Kidney epithelial cell (primary cell): ENCODE results near the gene HTR2C. TPM values are rescaled to one million over a fixed set of nuclear protein-coding genes. Genes with fewer than 3 reads are reported as not detected.
"Not testable (repeated sequence)": the region's sequence is repeated elsewhere in the genome, so short reads cannot be mapped to it uniquely, and the experiment has no call there.

ENCODE experiments used
- DNase-seq: peaks from one replicate; pipeline ENCODE4 v3.0.0-alpha.2; 2010; ENCODE audit warnings: low read depth
- H3K27me3 ChIP-seq: 2 replicates; pipeline ENCODE4 v1.6.0; 2011; ENCODE audit warnings: low read length; ENCODE audit not compliant: control insufficient read depth, insufficient read depth
- H3K36me3 ChIP-seq: 2 replicates; pipeline ENCODE4 v1.5.1; 2011; ENCODE audit warnings: low read length; ENCODE audit not compliant: control insufficient read depth, insufficient read depth
- H3K4me3 ChIP-seq: 2 replicates; pipeline ENCODE4 v1.5.1; 2011; ENCODE audit warnings: low read depth, mild to moderate bottlenecking, control low read depth, low read length
- CTCF ChIP-seq: IDR thresholded peaks from 2 replicates; pipeline ENCODE4 v1.5.1; 2011; ENCODE audit warnings: mild to moderate bottlenecking, moderate library complexity, low read length, control low read depth, inconsistent platforms; ENCODE audit not compliant: insufficient read depth, poor library complexity, severe bottlenecking
- total RNA-seq: library from RNA; depleted of rRNA; stranded (reverse); fragments of >200 nt; gene quantifications from 2 replicates; pipeline ENCODE4 v1.2.3, GENCODE V29; 2015

HTR2C gene
- total RNA-seq, 1 donor from 2014 or later: not detected

- Histone ChIP-seq H3K27me3 (no peaks in the 10 kb centered on the region), H3K4me3 (no peak overlapping the region), H3K36me3 (no peaks in the 10 kb centered on the region)
- DNase-seq: no peak
- TF ChIP-seq CTCF: no peak
Observed at GRCh38 chrX:114675365-114675764, 91.5 kb downstream of the HTR2C start.

GRCh38 chrX:114700533-114700932, 116.6 kb downstream of the HTR2C start:
- not testable (repeated sequence) for H3K36me3 ChIP-seq, DNase-seq, H3K4me3 ChIP-seq, H3K27me3 ChIP-seq

GRCh38 chrX:114709406-114709805, 125.5 kb downstream of the HTR2C start:
- no peak for TF ChIP-seq CTCF
- DNase-seq: no peak
- Histone ChIP-seq H3K4me3 (no peak overlapping the region), H3K27me3 (no peaks in the 10 kb centered on the region), H3K36me3 (no peaks in the 10 kb centered on the region)

- DNase-seq: no peak
- TF ChIP-seq CTCF: no peak
- Histone ChIP-seq H3K4me3 (no peak overlapping the region), H3K36me3 (no peaks in the 10 kb centered on the region), H3K27me3 (no peaks in the 10 kb centered on the region)
Observed at GRCh38 chrX:114710571-114710970, 126.7 kb downstream of the HTR2C start.

- no peak for TF ChIP-seq CTCF
- Histone ChIP-seq H3K27me3 (no peaks in the 10 kb centered on the region), H3K4me3 (no peak overlapping the region), H3K36me3 (no peaks in the 10 kb centered on the region)
- no peak for DNase-seq
Observed at GRCh38 chrX:114712466-114712865, 128.6 kb downstream of the HTR2C start.

- Histone ChIP-seq H3K27me3 (no peaks in the 10 kb centered on the region), H3K4me3 (no peak overlapping the region), H3K36me3 (no peaks in the 10 kb centered on the region)
- no peak for DNase-seq
- TF ChIP-seq CTCF: no peak
Observed at GRCh38 chrX:114715096-114715495, 131.2 kb downstream of the HTR2C start.
